ENCODE data around the gene KDM2A.
"Not testable (repeated sequence)": the region's sequence is repeated elsewhere in the genome, so short reads cannot be mapped to it uniquely, and the experiment has no call there.

The KDM2A gene

GRCh38 chr11:67118181-67118766 is 789 bp upstream of the KDM2A start:
- DNase-seq: peak; percentile 6

GRCh38 chr11:67119585-67120391 is 725 bp downstream of the KDM2A start:
- DNase-seq: peak; percentile 4

GRCh38 chr11:67120456-67120855 is 1.4 kb downstream of the KDM2A start:
- no peak for DNase-seq

GRCh38 chr11:67120881-67121710 is 2.0 kb downstream of the KDM2A start:
- no peak for DNase-seq

GRCh38 chr11:67123801-67124200 is 4.7 kb downstream of the KDM2A start:
- DNase-seq: not testable (repeated sequence)

GRCh38 chr11:67126243-67126642 is 7.2 kb downstream of the KDM2A start:
- not testable (repeated sequence) for DNase-seq

- no peak for DNase-seq
Observed at GRCh38 chr11:67126986-67127385, 7.9 kb downstream of the KDM2A start.

GRCh38 chr11:67130861-67131260 is 11.8 kb downstream of the KDM2A start:
- not testable (repeated sequence) for DNase-seq

- no peak for DNase-seq
Observed at GRCh38 chr11:67136156-67136555, 17.1 kb downstream of the KDM2A start.

GRCh38 chr11:67138922-67139321 is 19.9 kb downstream of the KDM2A start:
- no peak for DNase-seq

- DNase-seq: no peak
Observed at GRCh38 chr11:67146516-67147226, 27.6 kb downstream of the KDM2A start.

- no peak for DNase-seq
Observed at GRCh38 chr11:67153971-67154370, 34.9 kb downstream of the KDM2A start.

GRCh38 chr11:67154726-67155125 is 35.7 kb downstream of the KDM2A start:
- no peak for DNase-seq

GRCh38 chr11:67157691-67158090 is 38.6 kb downstream of the KDM2A start:
- no peak for DNase-seq

- no peak for DNase-seq
Observed at GRCh38 chr11:67158221-67158620, 39.2 kb downstream of the KDM2A start.

- no peak for DNase-seq
Observed at GRCh38 chr11:67160045-67160444, 41.0 kb downstream of the KDM2A start.

GRCh38 chr11:67160872-67161783 is 42.1 kb downstream of the KDM2A start:
- DNase-seq: no peak

GRCh38 chr11:67163006-67163405 is 43.9 kb downstream of the KDM2A start:
- no peak for DNase-seq

- DNase-seq: no peak
Observed at GRCh38 chr11:67165623-67166022, 46.6 kb downstream of the KDM2A start.

- no peak for DNase-seq
Observed at GRCh38 chr11:67167091-67167490, 48.0 kb downstream of the KDM2A start.

- no peak for DNase-seq
Observed at GRCh38 chr11:67167719-67168118, 48.7 kb downstream of the KDM2A start.

GRCh38 chr11:67168911-67169310 is 49.8 kb downstream of the KDM2A start:
- not testable (repeated sequence) for DNase-seq
